Hepatocyte (in vitro differentiated cells): ENCODE data around the gene MTCH1.

Source experiments
- EZH2 ChIP-seq: fragments of 200-600 bp; sonication (generic); IDR thresholded peaks from 2 replicates; pipeline ENCODE4 v1.6.1; 2016; ENCODE audit warnings: antibody characterized with exemption, mild to moderate bottlenecking, borderline replicate concordance
- TF ChIP-seq, protein P1 (sequence below): fragments of 200-600 bp; sonication (generic); IDR thresholded peaks from 2 replicates; pipeline ENCODE4 v1.5.1; 2016; ENCODE audit warnings: antibody characterized with exemption, mild to moderate bottlenecking; ENCODE audit not compliant: poor library complexity

- TF ChIP-seq, protein P1, sequence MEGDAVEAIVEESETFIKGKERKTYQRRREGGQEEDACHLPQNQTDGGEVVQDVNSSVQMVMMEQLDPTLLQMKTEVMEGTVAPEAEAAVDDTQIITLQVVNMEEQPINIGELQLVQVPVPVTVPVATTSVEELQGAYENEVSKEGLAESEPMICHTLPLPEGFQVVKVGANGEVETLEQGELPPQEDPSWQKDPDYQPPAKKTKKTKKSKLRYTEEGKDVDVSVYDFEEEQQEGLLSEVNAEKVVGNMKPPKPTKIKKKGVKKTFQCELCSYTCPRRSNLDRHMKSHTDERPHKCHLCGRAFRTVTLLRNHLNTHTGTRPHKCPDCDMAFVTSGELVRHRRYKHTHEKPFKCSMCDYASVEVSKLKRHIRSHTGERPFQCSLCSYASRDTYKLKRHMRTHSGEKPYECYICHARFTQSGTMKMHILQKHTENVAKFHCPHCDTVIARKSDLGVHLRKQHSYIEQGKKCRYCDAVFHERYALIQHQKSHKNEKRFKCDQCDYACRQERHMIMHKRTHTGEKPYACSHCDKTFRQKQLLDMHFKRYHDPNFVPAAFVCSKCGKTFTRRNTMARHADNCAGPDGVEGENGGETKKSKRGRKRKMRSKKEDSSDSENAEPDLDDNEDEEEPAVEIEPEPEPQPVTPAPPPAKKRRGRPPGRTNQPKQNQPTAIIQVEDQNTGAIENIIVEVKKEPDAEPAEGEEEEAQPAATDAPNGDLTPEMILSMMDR: no peak
- no peak for TF ChIP-seq EZH2
Measured at GRCh38 chr6:37015532-37015931, 29.5 kb upstream of the MTCH1 start.
